DND-41 (cell line): ENCODE data around the gene ZKSCAN3.
"Not testable (repeated sequence)": the region's sequence is repeated elsewhere in the genome, so short reads cannot be mapped to it uniquely, and the experiment has no call there.

Experiments used
- ATAC-seq: fragments of 200-7000 bp; cut with Tn5 transposase; 3 replicates; pipeline ENCODE4 v1.9.1; 2021; ENCODE audit warnings: low read depth; ENCODE audit not compliant: insufficient read depth
- DNase-seq: peaks from one replicate; pipeline ENCODE4 v3.0.0-alpha.2; 2020
- H2AFZ ChIP-seq: 2 replicates; pipeline ENCODE4 v1.6.0; 2012; ENCODE audit warnings: low read depth, low read length
- H3K27ac ChIP-seq: 2 replicates; pipeline ENCODE4 v1.5.1; 2012; ENCODE audit warnings: low read length, inconsistent platforms
- H3K27me3 ChIP-seq: fragments of 200-600 bp; sonication (generic); 2 replicates; pipeline ENCODE4 v1.6.0; 2012; ENCODE audit warnings: low read length, mild to moderate bottlenecking, inconsistent platforms; ENCODE audit not compliant: insufficient read depth, poor library complexity
- H3K36me3 ChIP-seq: 2 replicates; pipeline ENCODE4 v1.5.1; 2012; ENCODE audit warnings: low read length, inconsistent platforms; ENCODE audit not compliant: insufficient read depth
- H3K4me1 ChIP-seq: 2 replicates; pipeline ENCODE4 v1.5.1; 2012; ENCODE audit warnings: mild to moderate bottlenecking, low read length; ENCODE audit not compliant: insufficient read depth
- H3K4me2 ChIP-seq: 2 replicates; pipeline ENCODE4 v1.6.0; 2012; ENCODE audit warnings: mild to moderate bottlenecking, moderate library complexity, low read length, inconsistent platforms; ENCODE audit not compliant: insufficient read depth
- H3K4me3 ChIP-seq, 2 experiments: fragments of 200-600 bp in 1 of 2; shearing (Covaris generic) in 1 of 2; 2 replicates each; pipeline ENCODE4 v1.5.1; 2012 to 2016; ENCODE audit warnings: inconsistent platforms in 2 of 2, low read length in 2 of 2, mild to moderate bottlenecking in 2 of 2, low read depth in 1 of 2, moderate library complexity in 1 of 2
- H3K79me2 ChIP-seq: 2 replicates; pipeline ENCODE4 v1.6.0; 2012; ENCODE audit warnings: low read length, inconsistent platforms; ENCODE audit not compliant: insufficient read depth
- H3K9ac ChIP-seq: 2 replicates; pipeline ENCODE4 v1.6.0; 2012; ENCODE audit warnings: low read depth, mild to moderate bottlenecking, inconsistent platforms, low read length, moderate library complexity
- H3K9me3 ChIP-seq: 2 replicates; pipeline ENCODE4 v1.5.1; 2012; ENCODE audit warnings: low read length, moderate library complexity, mild to moderate bottlenecking, inconsistent platforms; ENCODE audit not compliant: insufficient read depth, severe bottlenecking
- H4K20me1 ChIP-seq: 2 replicates; pipeline ENCODE4 v1.6.0; 2012; ENCODE audit warnings: low read length; ENCODE audit not compliant: insufficient read depth
- EZH2 ChIP-seq: IDR thresholded peaks from 3 replicates; pipeline ENCODE4 v1.6.1; 2012; ENCODE audit warnings: borderline replicate concordance, low read depth, mild to moderate bottlenecking, moderate library complexity, low read length, inconsistent platforms; ENCODE audit not compliant: severe bottlenecking
- TF ChIP-seq, protein P1 (sequence below): IDR thresholded peaks from 2 replicates; pipeline ENCODE4 v1.5.1; 2012; ENCODE audit warnings: borderline replicate concordance, low read length, moderate library complexity, mild to moderate bottlenecking; ENCODE audit not compliant: poor library complexity, severe bottlenecking; ENCODE audit errors: extremely low read depth

ZKSCAN3 gene

DNA sequence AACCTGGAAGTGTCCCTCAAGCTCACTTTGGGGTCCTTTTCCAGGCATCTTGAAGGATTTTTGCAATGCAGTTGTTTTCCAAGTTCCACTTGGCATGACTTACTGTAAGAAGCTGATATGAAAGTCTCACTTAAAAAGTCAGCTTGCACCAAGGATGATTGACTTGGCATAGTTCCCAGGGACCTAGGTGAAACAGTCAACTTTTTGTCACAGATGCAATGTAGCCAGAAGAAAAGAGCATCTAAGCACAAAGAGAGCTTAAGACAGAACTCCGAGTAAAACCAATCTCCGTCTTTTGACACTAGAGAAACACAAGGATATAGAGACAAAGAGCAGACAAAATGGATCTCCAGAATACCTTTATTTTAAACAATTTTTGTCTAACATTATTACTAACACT is 52.5 kb downstream of the ZKSCAN3 start:
- H3K79me2 ChIP-seq, result peaks cover 26% of the 10 kb centered on the region
- peaks cover 16% of the 10 kb centered on the region for H3K36me3 ChIP-seq
- no peak overlapping the region for H3K27ac ChIP-seq
- H3K4me1 ChIP-seq, result peaks cover 23% of the 10 kb centered on the region
- H3K27me3 ChIP-seq, result no peaks in the 10 kb centered on the region
- H4K20me1 ChIP-seq, result no peaks in the 10 kb centered on the region
- H3K9me3 ChIP-seq, result no peaks in the 10 kb centered on the region
- TF ChIP-seq, protein P1, sequence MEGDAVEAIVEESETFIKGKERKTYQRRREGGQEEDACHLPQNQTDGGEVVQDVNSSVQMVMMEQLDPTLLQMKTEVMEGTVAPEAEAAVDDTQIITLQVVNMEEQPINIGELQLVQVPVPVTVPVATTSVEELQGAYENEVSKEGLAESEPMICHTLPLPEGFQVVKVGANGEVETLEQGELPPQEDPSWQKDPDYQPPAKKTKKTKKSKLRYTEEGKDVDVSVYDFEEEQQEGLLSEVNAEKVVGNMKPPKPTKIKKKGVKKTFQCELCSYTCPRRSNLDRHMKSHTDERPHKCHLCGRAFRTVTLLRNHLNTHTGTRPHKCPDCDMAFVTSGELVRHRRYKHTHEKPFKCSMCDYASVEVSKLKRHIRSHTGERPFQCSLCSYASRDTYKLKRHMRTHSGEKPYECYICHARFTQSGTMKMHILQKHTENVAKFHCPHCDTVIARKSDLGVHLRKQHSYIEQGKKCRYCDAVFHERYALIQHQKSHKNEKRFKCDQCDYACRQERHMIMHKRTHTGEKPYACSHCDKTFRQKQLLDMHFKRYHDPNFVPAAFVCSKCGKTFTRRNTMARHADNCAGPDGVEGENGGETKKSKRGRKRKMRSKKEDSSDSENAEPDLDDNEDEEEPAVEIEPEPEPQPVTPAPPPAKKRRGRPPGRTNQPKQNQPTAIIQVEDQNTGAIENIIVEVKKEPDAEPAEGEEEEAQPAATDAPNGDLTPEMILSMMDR, result no peak
- TF ChIP-seq EZH2, result no peak
- no peak overlapping the region for H2AFZ ChIP-seq
- no peak overlapping the region for H3K4me2 ChIP-seq
- H3K9ac ChIP-seq, result no peak overlapping the region
- DNase-seq (no peak), ATAC-seq (no peak)
- no peak overlapping the region for H3K4me3 ChIP-seq

DNA sequence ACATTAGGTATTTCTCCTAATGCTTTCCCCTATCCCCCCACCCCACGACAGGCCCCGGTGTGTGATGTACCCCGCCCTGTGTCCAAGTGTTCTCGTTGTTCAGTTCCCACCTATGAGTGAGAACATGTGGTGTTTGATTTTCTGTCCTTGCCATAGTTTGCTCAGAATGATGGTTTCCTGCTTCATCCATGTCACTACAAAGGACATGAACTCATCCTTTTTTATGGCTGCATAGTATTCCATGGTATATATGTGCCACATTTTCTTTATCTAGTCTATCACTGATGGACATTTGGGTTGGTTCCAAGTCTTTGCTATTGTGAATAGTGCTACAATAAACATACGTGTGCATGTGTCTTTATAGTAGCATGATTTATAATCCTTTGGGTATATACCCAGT is 54.2 kb downstream of the ZKSCAN3 start:
- not testable (repeated sequence) for H3K4me3 ChIP-seq, DNase-seq, H3K4me1 ChIP-seq, H3K36me3 ChIP-seq, H3K9ac ChIP-seq, ATAC-seq, H3K27me3 ChIP-seq, H3K4me2 ChIP-seq, H2AFZ ChIP-seq, H3K9me3 ChIP-seq, H4K20me1 ChIP-seq, H3K27ac ChIP-seq
- H3K79me2 ChIP-seq, result peaks cover 10% of the 10 kb centered on the region

DNA sequence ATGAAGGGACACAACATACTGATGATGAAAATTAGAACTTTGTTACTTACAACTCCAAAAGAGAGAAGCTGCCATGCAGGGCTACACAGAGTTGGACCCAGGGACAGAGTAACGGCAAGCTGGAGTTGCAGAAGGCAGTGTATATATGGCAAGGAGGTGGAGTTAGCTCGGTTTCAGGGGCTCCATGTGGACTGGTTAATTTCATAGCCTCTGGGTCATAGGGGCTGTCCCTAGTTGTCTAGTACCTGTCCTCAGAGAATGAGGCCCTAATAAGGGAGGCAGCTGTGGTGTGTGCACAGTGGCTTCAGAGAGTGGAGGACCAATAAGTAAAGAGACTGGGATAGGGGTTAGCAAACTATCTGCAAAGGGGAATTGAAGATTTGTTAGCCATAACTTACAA is 57.7 kb downstream of the ZKSCAN3 start:
- DNase-seq (no peak), ATAC-seq (no peak)
- no peak overlapping the region for H3K27ac ChIP-seq
- H3K4me3 ChIP-seq, result no peak overlapping the region
- no peak overlapping the region for H3K4me2 ChIP-seq
- no peak overlapping the region for H3K9ac ChIP-seq
- no peaks in the 10 kb centered on the region for H4K20me1 ChIP-seq
- H3K4me1 ChIP-seq, result no peaks in the 10 kb centered on the region
- no peak for TF ChIP-seq EZH2
- TF ChIP-seq, protein P1, result no peak
- H2AFZ ChIP-seq, result no peak overlapping the region
- H3K36me3 ChIP-seq, result no peaks in the 10 kb centered on the region
- no peaks in the 10 kb centered on the region for H3K9me3 ChIP-seq
- no peaks in the 10 kb centered on the region for H3K79me2 ChIP-seq
- no peaks in the 10 kb centered on the region for H3K27me3 ChIP-seq

DNA sequence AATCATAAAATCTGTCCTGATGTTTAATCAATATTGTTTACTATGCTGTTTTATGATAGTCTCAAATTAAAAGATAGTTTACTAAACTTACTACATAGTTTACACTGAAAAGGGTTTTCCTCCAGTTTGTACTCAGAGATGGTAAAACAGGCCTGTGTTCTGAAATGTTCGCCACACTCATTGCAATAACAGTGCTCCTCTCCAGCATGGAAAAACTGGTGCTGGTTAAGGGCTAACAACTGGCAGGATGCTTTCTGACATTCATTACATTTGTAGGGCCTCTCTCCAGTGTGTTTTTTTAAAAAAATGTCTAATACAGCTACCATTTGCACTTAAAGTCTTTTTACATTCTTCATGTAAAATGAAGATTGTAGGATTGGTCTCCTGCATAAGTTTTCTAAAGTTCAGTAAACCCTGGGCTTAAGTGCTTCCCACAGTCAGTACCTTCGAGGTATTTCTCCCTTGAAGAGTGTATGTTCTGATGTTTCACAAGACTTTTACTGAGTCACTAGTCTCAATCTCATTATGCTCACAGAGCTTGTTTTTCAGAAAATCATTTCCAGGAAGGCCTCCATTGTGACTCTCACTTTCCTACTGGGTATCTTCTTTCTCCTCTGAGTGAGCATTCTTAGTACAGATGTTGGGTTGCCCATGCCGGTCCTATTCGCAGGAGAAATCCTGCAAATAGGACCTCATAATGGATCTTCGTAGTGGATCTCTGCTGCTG is 58.5 kb downstream of the ZKSCAN3 start:
- Histone ChIP-seq H3K4me1 (no peaks in the 10 kb centered on the region), H3K4me3 (no peak overlapping the region), H3K27ac (no peak overlapping the region), H3K27me3 (no peaks in the 10 kb centered on the region), H3K36me3 (no peaks in the 10 kb centered on the region), H3K9ac (no peak overlapping the region), H2AFZ (no peak overlapping the region), H4K20me1 (no peaks in the 10 kb centered on the region), H3K79me2 (no peaks in the 10 kb centered on the region), H3K9me3 (no peaks in the 10 kb centered on the region), H3K4me2 (no peak overlapping the region)
- DNase-seq (no peak), ATAC-seq (no peak)
- TF ChIP-seq, protein P1, result no peak
- TF ChIP-seq EZH2, result no peak
